Activated T-cell treated with anti-CD3 and anti-CD28 coated beads, Interleukin-2, amount 50 U/mL, for 1 hour (primary cell): Measurements from ENCODE around the gene ENDOD1.

Experiments used
- DNase-seq: peaks from one replicate; pipeline ENCODE4 v3.0.0-alpha.2; 2020

The ENDOD1 gene

GRCh38 chr11:95144313-95145235 lies 54.9 kb downstream of the ENDOD1 start:
- no peak for DNase-seq

- DNase-seq, result no peak
These were observed 55.9 kb downstream of the ENDOD1 start for GRCh38 chr11:95145430-95146060.

GRCh38 chr11:95147364-95147905 lies 57.8 kb downstream of the ENDOD1 start:
- no peak for DNase-seq

- no peak for DNase-seq
These were observed 58.8 kb downstream of the ENDOD1 start for GRCh38 chr11:95148406-95148805.

GRCh38 chr11:95148938-95149337 lies 59.3 kb downstream of the ENDOD1 start:
- DNase-seq, result no peak

- no peak for DNase-seq
These were observed 60.2 kb downstream of the ENDOD1 start for GRCh38 chr11:95149651-95150364.

- DNase-seq, result peak; percentile 89
These were observed 61.5 kb downstream of the ENDOD1 start for GRCh38 chr11:95150956-95151684.

GRCh38 chr11:95152876-95153856 lies 63.5 kb downstream of the ENDOD1 start:
- peak; percentile 42 for DNase-seq

GRCh38 chr11:95153857-95154246 lies 64.2 kb downstream of the ENDOD1 start:
- DNase-seq, result no peak

GRCh38 chr11:95154514-95154913 lies 64.9 kb downstream of the ENDOD1 start:
- DNase-seq, result peak; percentile 67

GRCh38 chr11:95155385-95155784 lies 65.7 kb downstream of the ENDOD1 start:
- DNase-seq, result no peak

- no peak for DNase-seq
These were observed 66.6 kb downstream of the ENDOD1 start for GRCh38 chr11:95156133-95156721.

- no peak for DNase-seq
These were observed 67.4 kb downstream of the ENDOD1 start for GRCh38 chr11:95156916-95157541.

- DNase-seq, result no peak
These were observed 68.2 kb downstream of the ENDOD1 start for GRCh38 chr11:95157824-95158223.

GRCh38 chr11:95161248-95161647 lies 71.6 kb downstream of the ENDOD1 start:
- no peak for DNase-seq

GRCh38 chr11:95163106-95163505 lies 73.5 kb downstream of the ENDOD1 start:
- DNase-seq, result no peak

- DNase-seq, result no peak
These were observed 76.0 kb downstream of the ENDOD1 start for GRCh38 chr11:95165638-95166037.

- DNase-seq, result no peak
These were observed 77.1 kb downstream of the ENDOD1 start for GRCh38 chr11:95166781-95167180.

- DNase-seq, result no peak
These were observed 80.6 kb downstream of the ENDOD1 start for GRCh38 chr11:95170294-95170693.

- no peak for DNase-seq
These were observed 86.3 kb downstream of the ENDOD1 start for GRCh38 chr11:95175818-95176380.
